Fibroblast of lung (primary cell): ENCODE measurements around the gene FAM184B. TPM values are rescaled to one million over a fixed set of nuclear protein-coding genes. Genes with fewer than 3 reads are reported as not detected.

Experiments used
- DNase-seq, 2 donors: peaks; one replicate each; pipeline versions ENCODE4 v3.0.0 to v3.0.0-alpha.2; 2010; ENCODE audit warnings: low read depth in 2 of 2
- H2AFZ ChIP-seq: 2 replicates; pipeline ENCODE4 v1.5.1; 2012; ENCODE audit warnings: low read length, control low read depth, inconsistent platforms
- H3K27ac ChIP-seq: 2 replicates; pipeline ENCODE4 v1.5.1; 2011; ENCODE audit warnings: low read length, control low read depth; ENCODE audit not compliant: insufficient read depth
- H3K27me3 ChIP-seq: 2 replicates; pipeline ENCODE4 v1.5.1; 2011; ENCODE audit warnings: mild to moderate bottlenecking, low read length; ENCODE audit not compliant: control insufficient read depth, insufficient read depth
- H3K36me3 ChIP-seq: 2 replicates; pipeline ENCODE4 v1.5.1; 2011; ENCODE audit warnings: low read length; ENCODE audit not compliant: control insufficient read depth, insufficient read depth
- H3K4me1 ChIP-seq: 2 replicates; pipeline ENCODE4 v1.5.1; 2011; ENCODE audit warnings: low read length; ENCODE audit not compliant: control insufficient read depth, insufficient read depth; ENCODE audit errors: extremely low read depth
- H3K4me2 ChIP-seq: 2 replicates; pipeline ENCODE4 v1.5.1; 2011; ENCODE audit warnings: low read length, control low read depth; ENCODE audit not compliant: insufficient read depth; ENCODE audit errors: extremely low read depth
- H3K4me3 ChIP-seq, 4 experiments: fragments of 200-600 bp in 1 of 4; sonication (generic) in 1 of 4; replicated peaks in 1 of 4; 2 replicates each; pipeline ENCODE4 v1.5.1; 2011 to 2016; ENCODE audit warnings: low read length in 4 of 4, low read depth in 3 of 4, mild to moderate bottlenecking in 3 of 4, control low read depth in 2 of 4, inconsistent platforms in 1 of 4, mixed read lengths in 1 of 4; ENCODE audit not compliant: insufficient read depth in 1 of 4; ENCODE audit errors: control extremely low read depth in 1 of 4
- H3K79me2 ChIP-seq: 2 replicates; pipeline ENCODE4 v1.5.1; 2012; ENCODE audit warnings: mild to moderate bottlenecking, low read length, inconsistent platforms; ENCODE audit not compliant: control insufficient read depth, insufficient read depth
- H3K9ac ChIP-seq: 2 replicates; pipeline ENCODE4 v1.5.1; 2011; ENCODE audit warnings: mild to moderate bottlenecking, low read length, control low read depth; ENCODE audit not compliant: insufficient read depth
- H3K9me3 ChIP-seq: 2 replicates; pipeline ENCODE4 v1.5.1; 2012; ENCODE audit warnings: low read depth, low read length; ENCODE audit not compliant: control insufficient read depth, insufficient read depth
- H4K20me1 ChIP-seq: 2 replicates; pipeline ENCODE4 v1.5.1; 2011; ENCODE audit warnings: low read length; ENCODE audit not compliant: control insufficient read depth, insufficient read depth; ENCODE audit errors: extremely low read depth
- EZH2 ChIP-seq: IDR thresholded peaks from 2 replicates; pipeline ENCODE4 v1.5.1; 2012; ENCODE audit warnings: low read length, control low read depth, mild to moderate bottlenecking; ENCODE audit errors: missing control alignments
- polyA plus RNA-seq, 2 donors: library from polyadenylated mRNA; depleted of rRNA in 1 of 2; stranded (reverse) in 1 of 2; unstranded in 1 of 2; fragments of >200 nt; gene quantifications; 2 replicates each; pipeline ENCODE4 v1.2.1, GENCODE V29; 2011 to 2012; ENCODE audit warnings: missing spikeins in 1 of 2
- total RNA-seq: library from RNA; depleted of rRNA; stranded (reverse); fragments of >200 nt; gene quantifications from 2 replicates; pipeline ENCODE4 v1.2.1, GENCODE V29; 2014
- TF ChIP-seq, protein P1 (sequence below), 2 donors: IDR thresholded peaks in 1 of 2; conservative IDR thresholded peaks in 1 of 2; 1 replicate in 1 of 2; 2 replicates in 1 of 2; pipeline ENCODE4 v1.5.1; 2011 to 2012; ENCODE audit warnings: low read length in 2 of 2, control low read depth in 1 of 2, inconsistent platforms in 1 of 2, low read depth in 1 of 2, mild to moderate bottlenecking in 1 of 2

FAM184B gene
- total and polyA plus RNA-seq, 2 donors (not counting 1 experiment from before 2014, with no cell fraction given) = not detected

DNA sequence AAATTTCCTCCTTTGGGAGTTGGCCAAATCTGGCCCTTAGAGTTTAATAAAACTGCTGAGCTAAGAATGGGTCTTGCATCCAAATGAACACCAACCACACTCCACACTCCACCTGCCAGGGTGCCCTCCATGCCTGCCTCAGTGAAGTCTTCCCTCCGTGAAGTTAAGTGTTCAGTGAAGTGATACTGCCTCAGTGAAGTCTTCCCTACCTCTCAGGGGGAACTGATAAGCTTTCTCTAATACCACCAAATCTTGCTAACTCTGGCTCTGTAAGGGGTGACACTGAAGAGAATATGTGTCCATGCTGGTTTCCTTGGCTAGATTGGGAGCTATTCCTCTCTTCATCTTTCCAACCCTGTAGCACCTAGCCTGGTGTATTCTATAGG, 139.0 kb downstream of the FAM184B start:
- Histone ChIP-seq H3K9me3 (no peaks in the 10 kb centered on the region), H3K4me3 (no peak overlapping the region), H3K27me3 (no peaks in the 10 kb centered on the region), H3K79me2 (no peaks in the 10 kb centered on the region), H2AFZ (no peak overlapping the region), H3K9ac (no peak overlapping the region), H3K4me1 (no peaks in the 10 kb centered on the region), H3K36me3 (peaks cover 2% of the 10 kb centered on the region), H4K20me1 (no peaks in the 10 kb centered on the region), H3K27ac (no peak overlapping the region), H3K4me2 (no peak overlapping the region)
- no peak for TF ChIP-seq EZH2
- TF ChIP-seq, protein P1, sequence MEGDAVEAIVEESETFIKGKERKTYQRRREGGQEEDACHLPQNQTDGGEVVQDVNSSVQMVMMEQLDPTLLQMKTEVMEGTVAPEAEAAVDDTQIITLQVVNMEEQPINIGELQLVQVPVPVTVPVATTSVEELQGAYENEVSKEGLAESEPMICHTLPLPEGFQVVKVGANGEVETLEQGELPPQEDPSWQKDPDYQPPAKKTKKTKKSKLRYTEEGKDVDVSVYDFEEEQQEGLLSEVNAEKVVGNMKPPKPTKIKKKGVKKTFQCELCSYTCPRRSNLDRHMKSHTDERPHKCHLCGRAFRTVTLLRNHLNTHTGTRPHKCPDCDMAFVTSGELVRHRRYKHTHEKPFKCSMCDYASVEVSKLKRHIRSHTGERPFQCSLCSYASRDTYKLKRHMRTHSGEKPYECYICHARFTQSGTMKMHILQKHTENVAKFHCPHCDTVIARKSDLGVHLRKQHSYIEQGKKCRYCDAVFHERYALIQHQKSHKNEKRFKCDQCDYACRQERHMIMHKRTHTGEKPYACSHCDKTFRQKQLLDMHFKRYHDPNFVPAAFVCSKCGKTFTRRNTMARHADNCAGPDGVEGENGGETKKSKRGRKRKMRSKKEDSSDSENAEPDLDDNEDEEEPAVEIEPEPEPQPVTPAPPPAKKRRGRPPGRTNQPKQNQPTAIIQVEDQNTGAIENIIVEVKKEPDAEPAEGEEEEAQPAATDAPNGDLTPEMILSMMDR (conservative IDR thresholded peaks at IDR 0.05 in 1 of 2, IDR thresholded peaks at IDR 0.05 in 1 of 2; ENCODE audit: low read depth in 1 of 2, low read length in 2 of 2) = no peak
- DNase-seq = no peak

- no peak for DNase-seq
Observed at GRCh38 chr4:17639136-17639535, 142.3 kb downstream of the FAM184B start.

DNA sequence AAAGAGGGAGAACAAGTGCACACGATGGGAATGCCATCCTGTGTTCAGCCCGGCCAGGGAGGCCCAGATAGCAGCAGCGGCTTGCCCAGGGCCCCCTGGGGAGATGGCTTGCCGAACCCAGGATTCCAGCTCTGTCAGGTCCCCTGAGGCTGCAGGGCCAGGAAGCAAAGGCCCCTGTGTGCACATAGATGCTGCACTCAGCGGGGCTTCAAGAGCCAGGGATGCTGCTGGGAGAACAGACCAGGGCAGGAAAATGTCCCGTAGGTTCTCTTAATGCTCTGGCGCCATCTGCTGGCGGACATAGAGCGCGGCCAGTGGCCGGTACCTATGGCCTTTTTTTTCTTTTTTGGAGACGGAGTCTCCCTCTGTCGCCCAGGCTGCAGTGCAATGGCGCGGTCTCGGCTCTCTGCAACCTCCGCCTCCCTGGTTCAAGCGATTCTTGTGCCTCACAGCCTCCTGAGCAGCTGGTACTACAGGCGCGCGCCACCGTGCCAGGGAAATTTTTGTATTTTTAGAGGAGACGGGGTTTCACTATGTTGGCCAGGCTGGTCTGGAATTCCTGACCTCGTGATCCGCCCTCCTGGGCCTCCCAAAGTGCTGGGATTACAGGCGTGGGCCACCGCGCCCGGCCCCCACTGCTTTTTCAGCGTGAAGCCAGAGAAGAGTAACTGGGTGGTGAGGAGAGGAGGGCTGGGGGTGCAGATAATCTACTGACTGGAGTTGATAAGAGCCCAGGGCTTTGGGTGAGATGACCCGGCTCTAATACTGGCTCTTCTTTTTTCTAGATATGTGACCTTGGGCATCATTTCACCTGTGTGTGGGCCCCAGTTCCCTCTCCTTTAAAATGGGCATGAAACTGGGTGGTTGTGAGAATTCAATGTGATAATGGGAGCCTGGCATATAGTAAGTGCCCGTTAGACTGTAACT, 144.5 kb downstream of the FAM184B start:
- peak; percentile 54 to 75 for DNase-seq
- H3K4me2 ChIP-seq = no peak overlapping the region
- no peak overlapping the region for H3K9ac ChIP-seq

More at GRCh38 chr4:17639136-17639535, 142.3 kb downstream of the FAM184B start:
- Histone ChIP-seq H3K9ac (no peak overlapping the region), H4K20me1 (no peaks in the 10 kb centered on the region), H3K4me3 (no peak overlapping the region), H3K27ac (no peak overlapping the region), H3K79me2 (no peaks in the 10 kb centered on the region), H3K9me3 (no peaks in the 10 kb centered on the region), H3K27me3 (no peaks in the 10 kb centered on the region), H3K4me2 (no peak overlapping the region), H3K36me3 (peaks cover 4% of the 10 kb centered on the region), H3K4me1 (no peaks in the 10 kb centered on the region), H2AFZ (no peak overlapping the region)
- TF ChIP-seq, protein P1 (conservative IDR thresholded peaks at IDR 0.05 in 1 of 2, IDR thresholded peaks at IDR 0.05 in 1 of 2; ENCODE audit: low read depth in 1 of 2, low read length in 2 of 2) = no peak
- TF ChIP-seq EZH2 = no peak

More for the DNA sequence above, 144.5 kb downstream of the FAM184B start:
- H3K27me3 ChIP-seq = no peaks in the 10 kb centered on the region
- H3K4me3 ChIP-seq = no peak overlapping the region
- TF ChIP-seq EZH2 = no peak
- TF ChIP-seq, protein P1 (conservative IDR thresholded peaks at IDR 0.05 in 1 of 2, IDR thresholded peaks at IDR 0.05 in 1 of 2; ENCODE audit: low read depth in 1 of 2, low read length in 2 of 2) = peak; percentile 80 to 83
- H3K79me2 ChIP-seq = no peaks in the 10 kb centered on the region
- H3K4me1 ChIP-seq = no peaks in the 10 kb centered on the region
- no peak overlapping the region for H2AFZ ChIP-seq
- no peaks in the 10 kb centered on the region for H3K9me3 ChIP-seq
- no peaks in the 10 kb centered on the region for H4K20me1 ChIP-seq
- H3K27ac ChIP-seq = no peak overlapping the region
- peaks cover 4% of the 10 kb centered on the region for H3K36me3 ChIP-seq
